Skeletal muscle satellite cell (primary cell): ENCODE data around the gene ATP1B3.
"Not testable (repeated sequence)": the region's sequence is repeated elsewhere in the genome, so short reads cannot be mapped to it uniquely, and the experiment has no call there.

Experiments
- H3K27me3 ChIP-seq: 2 replicates; pipeline ENCODE4 v1.7.0; 2013; ENCODE audit warnings: low read length; ENCODE audit not compliant: control insufficient read depth, insufficient read depth
- H3K36me3 ChIP-seq: 2 replicates; pipeline ENCODE4 v1.7.0; 2013; ENCODE audit warnings: mild to moderate bottlenecking, control low read depth, low read length; ENCODE audit not compliant: insufficient read depth
- H3K4me1 ChIP-seq: 2 replicates; pipeline ENCODE4 v1.7.0; 2013; ENCODE audit warnings: low read length; ENCODE audit not compliant: control insufficient read depth, insufficient read depth
- H3K4me2 ChIP-seq: 2 replicates; pipeline ENCODE4 v1.7.0; 2013; ENCODE audit warnings: mild to moderate bottlenecking, low read length
- H3K4me3 ChIP-seq: 2 replicates; pipeline ENCODE4 v1.7.0; 2013; ENCODE audit warnings: low read length
- H3K9ac ChIP-seq: 2 replicates; pipeline ENCODE4 v1.7.0; 2013; ENCODE audit warnings: mild to moderate bottlenecking, low read depth, low read length, moderate library complexity
- H3K9me3 ChIP-seq: replicated peaks from 2 replicates; pipeline ENCODE4 v1.7.0; 2013; ENCODE audit warnings: mild to moderate bottlenecking, control low read depth, low read length

The ATP1B3 gene

DNA sequence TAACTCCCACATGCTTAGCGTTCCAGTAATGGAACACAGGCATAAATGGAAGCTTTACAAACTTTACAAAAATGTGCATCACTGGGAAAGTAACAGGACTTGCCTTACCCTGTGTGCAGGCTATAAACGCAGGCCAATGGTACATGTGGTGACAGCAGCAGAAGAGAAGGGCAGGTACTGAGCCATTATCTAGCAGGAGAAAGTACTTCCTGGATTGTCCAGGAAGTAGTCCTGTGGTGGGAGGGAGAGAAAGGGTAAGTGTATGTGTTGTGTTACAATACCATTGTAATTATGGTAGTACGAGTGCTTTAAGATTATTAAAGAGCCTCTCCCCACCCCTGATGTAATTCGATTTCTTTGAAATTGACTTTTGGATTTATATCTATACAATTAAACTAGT, 5.3 kb downstream of the ATP1B3 start:
- Histone ChIP-seq H3K36me3 (peaks cover 8% of the 10 kb centered on the region), H3K4me3 (no peak overlapping the region), H3K4me1 (peaks cover 12% of the 10 kb centered on the region), H3K9me3 (no peaks in the 10 kb centered on the region), H3K9ac (no peak overlapping the region), H3K4me2 (no peak overlapping the region), H3K27me3 (no peaks in the 10 kb centered on the region)

DNA sequence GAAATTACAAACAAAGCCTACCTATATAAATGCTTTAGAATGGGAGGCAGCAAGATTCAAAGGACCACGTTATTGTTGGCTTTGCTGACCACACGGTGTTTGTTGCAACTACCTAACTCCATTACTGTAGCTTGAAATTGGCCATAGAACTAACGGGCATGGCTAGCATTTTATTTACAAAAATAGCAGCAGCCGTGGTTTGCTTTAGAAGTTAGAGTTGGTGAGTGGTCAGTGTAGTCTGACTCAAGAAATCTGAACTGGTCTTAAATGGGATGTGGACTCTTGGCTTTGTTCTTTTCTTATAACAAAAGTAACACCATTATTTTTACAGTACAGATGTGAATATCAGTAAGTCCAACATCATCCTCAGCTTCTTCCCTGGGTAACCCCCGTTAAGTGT, 10.6 kb downstream of the ATP1B3 start:
- H3K4me3 ChIP-seq, result no peak overlapping the region
- no peaks in the 10 kb centered on the region for H3K9me3 ChIP-seq
- H3K27me3 ChIP-seq, result no peaks in the 10 kb centered on the region
- peaks cover 5% of the 10 kb centered on the region for H3K4me1 ChIP-seq
- peaks cover 8% of the 10 kb centered on the region for H3K36me3 ChIP-seq
- H3K9ac ChIP-seq, result no peak overlapping the region
- no peak overlapping the region for H3K4me2 ChIP-seq

DNA sequence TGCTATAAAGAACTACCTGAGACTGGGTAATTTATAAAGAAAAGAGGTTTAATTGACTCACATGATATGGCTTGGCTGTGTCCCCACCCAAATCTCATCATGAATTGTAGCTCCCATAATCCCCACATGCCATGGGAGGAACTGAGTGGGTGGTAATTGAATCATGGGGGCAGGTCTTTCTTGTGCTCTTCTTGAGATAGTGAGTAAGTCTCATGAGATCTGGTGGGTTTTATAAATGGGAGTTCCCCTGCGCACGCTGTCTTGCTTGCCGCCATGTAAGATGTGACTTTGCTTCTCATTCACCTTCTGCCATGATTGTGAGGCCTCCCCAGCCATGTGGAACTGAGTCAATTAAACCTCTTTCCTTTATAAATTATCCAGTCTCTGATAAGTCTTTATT, 12.1 kb downstream of the ATP1B3 start:
- not testable (repeated sequence) for H3K4me3 ChIP-seq, H3K4me2 ChIP-seq, H3K9me3 ChIP-seq, H3K4me1 ChIP-seq, H3K27me3 ChIP-seq, H3K36me3 ChIP-seq, H3K9ac ChIP-seq

DNA sequence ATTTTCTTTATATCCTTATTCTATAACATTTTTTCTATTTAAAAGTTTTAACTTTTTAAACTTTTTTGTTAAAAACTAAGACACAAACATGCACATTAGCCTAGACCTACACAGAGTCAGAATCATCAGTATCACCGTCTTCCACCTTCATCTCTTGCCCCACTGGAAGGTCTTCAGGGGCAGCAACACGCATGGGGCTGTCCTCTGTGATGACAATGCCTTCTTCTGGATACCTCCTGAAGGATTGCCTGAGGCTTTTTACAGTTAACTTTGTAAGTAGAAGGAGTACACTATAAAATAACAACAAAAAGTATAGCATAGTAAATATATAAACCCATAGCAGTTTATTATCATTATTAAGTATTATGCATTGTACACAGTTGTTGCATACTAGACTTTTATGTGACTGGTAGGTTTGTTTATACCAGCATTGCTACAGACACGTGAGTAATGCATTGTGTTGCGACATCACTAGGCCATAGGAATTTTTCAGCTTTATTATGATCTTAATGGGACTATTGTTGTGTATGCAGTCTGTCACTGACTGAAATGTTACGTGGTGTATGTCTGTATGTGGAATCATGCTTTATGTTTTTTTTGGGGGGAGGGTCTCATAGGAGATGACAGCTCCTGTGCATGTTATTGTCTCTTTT, 18.2 kb downstream of the ATP1B3 start:
- Histone ChIP-seq H3K36me3 (peaks cover 3% of the 10 kb centered on the region), H3K9ac (no peak overlapping the region), H3K9me3 (no peaks in the 10 kb centered on the region), H3K4me1 (peaks cover 24% of the 10 kb centered on the region), H3K4me3 (no peak overlapping the region), H3K27me3 (no peaks in the 10 kb centered on the region), H3K4me2 (no peak overlapping the region)

DNA sequence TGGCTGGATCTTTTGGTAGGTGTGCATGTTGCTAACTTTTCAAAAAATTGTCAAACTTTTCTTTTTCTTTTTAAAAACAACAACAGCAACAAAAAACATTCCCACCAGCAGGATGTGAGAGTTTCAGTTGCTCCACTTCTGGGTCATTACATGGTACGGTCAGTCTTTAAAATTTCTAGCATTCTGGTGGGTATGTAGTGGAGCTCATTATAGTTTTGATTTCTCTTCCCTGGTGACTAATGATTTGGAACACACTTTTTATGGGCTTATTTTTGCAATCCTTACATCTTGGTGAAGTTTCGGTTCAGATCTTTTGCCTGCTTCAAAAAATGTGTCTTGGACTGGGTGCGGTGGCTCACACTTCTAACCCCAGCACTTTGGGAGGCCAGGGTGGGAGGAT, 19.3 kb downstream of the ATP1B3 start:
- Histone ChIP-seq H3K4me1 (peaks cover 24% of the 10 kb centered on the region), H3K9me3 (peaks cover 5% of the 10 kb centered on the region), H3K36me3 (peaks cover 3% of the 10 kb centered on the region)

DNA sequence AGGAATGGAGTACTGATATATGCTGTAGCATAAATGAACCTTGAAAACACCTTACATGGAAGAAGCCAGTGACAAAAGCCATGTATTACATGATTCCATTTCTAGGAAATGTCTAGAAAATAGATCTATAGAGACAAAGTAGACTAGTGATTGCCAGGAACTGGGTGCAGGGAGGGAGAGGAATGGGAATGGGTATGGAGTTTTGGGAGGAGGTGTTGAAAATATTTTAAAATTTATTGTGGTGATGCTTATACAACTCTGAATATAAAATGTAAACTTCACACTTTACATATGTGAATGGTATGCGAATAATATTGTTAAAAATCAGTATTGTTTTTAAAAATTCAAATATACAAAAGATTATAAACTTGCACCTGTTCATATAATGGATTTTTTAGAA, 22.5 kb downstream of the ATP1B3 start:
- Histone ChIP-seq H3K36me3 (peaks cover under 1% of the 10 kb centered on the region), H3K9ac (no peak overlapping the region), H3K9me3 (peaks cover 5% of the 10 kb centered on the region), H3K27me3 (no peaks in the 10 kb centered on the region), H3K4me3 (no peak overlapping the region), H3K4me1 (peaks cover 19% of the 10 kb centered on the region), H3K4me2 (no peak overlapping the region)

More for the DNA sequence above, 19.3 kb downstream of the ATP1B3 start:
- H3K9ac ChIP-seq, result no peak overlapping the region
- no peak overlapping the region for H3K4me3 ChIP-seq
- H3K4me2 ChIP-seq, result no peak overlapping the region
- no peaks in the 10 kb centered on the region for H3K27me3 ChIP-seq

DNA sequence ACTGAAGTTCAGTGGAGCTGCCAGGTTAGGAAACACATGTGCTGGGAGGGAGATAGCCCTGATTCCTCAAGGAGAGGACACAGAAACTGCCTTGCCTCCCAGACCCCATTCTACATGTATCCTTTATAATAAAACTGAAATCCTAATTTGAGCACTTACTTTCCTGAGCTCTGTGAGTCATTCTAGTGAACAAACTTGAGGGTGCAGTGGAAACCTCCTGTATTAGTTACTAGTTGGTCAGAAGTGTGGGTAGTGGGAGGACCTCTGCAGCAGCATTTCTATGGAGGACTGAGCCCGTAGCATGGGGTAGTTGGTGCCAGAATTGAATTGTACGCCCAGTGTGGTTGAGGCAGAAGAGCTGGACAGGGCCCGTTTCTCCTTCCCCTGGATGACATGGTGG, 23.9 kb downstream of the ATP1B3 start:
- Histone ChIP-seq H3K9ac (no peak overlapping the region), H3K27me3 (no peaks in the 10 kb centered on the region), H3K9me3 (peaks cover 5% of the 10 kb centered on the region), H3K36me3 (peaks cover 5% of the 10 kb centered on the region), H3K4me3 (no peak overlapping the region), H3K4me1 (peaks cover 11% of the 10 kb centered on the region), H3K4me2 (no peak overlapping the region)

DNA sequence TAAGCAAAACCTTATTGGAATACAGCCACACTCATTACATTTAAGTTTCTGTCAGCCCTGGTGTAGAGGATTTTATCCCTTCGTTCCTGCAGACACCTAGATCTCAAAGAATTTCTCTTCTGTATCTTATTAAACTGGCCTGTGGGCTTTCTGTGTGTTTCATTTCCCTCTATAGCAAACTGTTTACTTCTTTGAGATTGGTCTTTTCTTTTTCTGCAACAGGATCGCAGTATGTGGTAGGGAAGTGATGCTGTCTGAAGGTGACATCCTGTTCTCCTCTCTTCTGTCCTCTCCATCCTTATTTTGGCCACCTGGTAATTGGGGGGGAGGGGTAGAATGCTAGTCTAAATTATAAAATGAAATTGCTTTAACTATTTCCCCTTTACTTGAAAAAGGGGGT, 25.5 kb downstream of the ATP1B3 start:
- Histone ChIP-seq H3K36me3 (peaks cover 15% of the 10 kb centered on the region), H3K9me3 (peaks cover 5% of the 10 kb centered on the region), H3K27me3 (no peaks in the 10 kb centered on the region), H3K4me3 (no peak overlapping the region), H3K4me2 (no peak overlapping the region), H3K4me1 (no peaks in the 10 kb centered on the region), H3K9ac (no peak overlapping the region)

DNA sequence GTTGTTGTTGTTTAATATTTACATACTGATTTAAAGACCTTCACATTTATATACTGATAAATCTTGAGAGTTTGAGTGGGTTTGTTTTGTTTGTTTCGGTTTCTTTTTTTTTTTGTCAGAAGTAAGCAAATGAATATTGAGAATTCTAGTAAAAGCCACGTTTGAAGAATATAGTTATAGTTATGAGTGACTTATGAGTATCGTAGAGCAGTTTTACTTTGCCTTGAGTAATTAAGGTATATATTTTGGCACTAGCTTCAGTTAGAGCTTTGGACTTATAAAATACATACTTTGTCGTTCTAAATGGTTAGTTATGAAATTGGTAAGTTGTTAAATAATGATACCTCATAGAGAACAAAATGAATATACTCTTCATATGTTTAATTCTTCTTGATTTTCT, 27.8 kb downstream of the ATP1B3 start:
- peaks cover 35% of the 10 kb centered on the region for H3K36me3 ChIP-seq
- no peaks in the 10 kb centered on the region for H3K4me1 ChIP-seq
- H3K9me3 ChIP-seq, result peaks cover 5% of the 10 kb centered on the region
- no peak overlapping the region for H3K4me2 ChIP-seq
- H3K27me3 ChIP-seq, result no peaks in the 10 kb centered on the region
- H3K4me3 ChIP-seq, result no peak overlapping the region
- H3K9ac ChIP-seq, result no peak overlapping the region

DNA sequence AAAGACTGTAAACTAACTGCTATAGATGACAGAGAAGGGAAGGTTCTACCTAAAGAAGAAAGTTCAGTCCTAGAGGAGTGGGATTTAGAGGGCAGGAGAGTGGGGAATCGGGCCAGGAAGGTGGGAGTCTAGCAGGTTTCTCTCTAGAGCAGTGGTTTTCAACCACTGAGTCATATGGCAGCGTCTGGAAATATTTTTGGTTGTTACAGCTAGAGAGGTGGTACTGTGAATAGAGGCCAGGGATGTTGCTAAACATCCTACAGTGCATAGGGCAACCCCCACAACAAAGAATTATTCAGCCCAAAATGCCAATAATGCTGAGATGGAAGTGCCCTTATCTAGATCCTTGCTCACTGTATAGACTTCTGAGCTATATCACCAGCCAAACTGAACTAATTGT, 28.7 kb downstream of the ATP1B3 start:
- H3K36me3 ChIP-seq, result peaks cover 41% of the 10 kb centered on the region
- H3K9ac ChIP-seq, result no peak overlapping the region
- peaks cover 4% of the 10 kb centered on the region for H3K9me3 ChIP-seq
- no peaks in the 10 kb centered on the region for H3K27me3 ChIP-seq
- H3K4me3 ChIP-seq, result no peak overlapping the region
- H3K4me1 ChIP-seq, result no peaks in the 10 kb centered on the region
- no peak overlapping the region for H3K4me2 ChIP-seq

DNA sequence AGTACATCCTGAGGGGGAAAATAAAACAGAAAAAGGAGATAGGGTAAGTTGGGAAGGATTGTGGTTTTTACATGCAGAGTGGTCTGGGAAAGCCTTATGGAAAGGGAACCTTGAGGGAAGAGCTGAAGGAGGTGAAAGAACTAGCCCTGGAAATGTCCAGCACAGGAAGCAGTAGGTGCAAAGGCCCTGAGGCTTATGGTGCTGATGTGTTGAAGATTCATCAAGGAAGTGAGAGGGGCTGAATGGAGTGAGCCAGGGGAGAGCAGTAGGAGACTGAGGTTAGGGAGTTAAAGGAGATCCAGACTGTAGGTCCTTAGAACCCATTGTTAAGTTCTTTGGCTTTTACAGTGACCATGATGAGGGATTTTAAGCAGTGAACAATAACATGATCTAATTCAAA, 33.0 kb downstream of the ATP1B3 start:
- Histone ChIP-seq H3K4me2 (no peak overlapping the region), H3K4me1 (no peaks in the 10 kb centered on the region), H3K4me3 (no peak overlapping the region), H3K9ac (no peak overlapping the region), H3K36me3 (peaks cover 41% of the 10 kb centered on the region), H3K27me3 (no peaks in the 10 kb centered on the region), H3K9me3 (no peaks in the 10 kb centered on the region)

DNA sequence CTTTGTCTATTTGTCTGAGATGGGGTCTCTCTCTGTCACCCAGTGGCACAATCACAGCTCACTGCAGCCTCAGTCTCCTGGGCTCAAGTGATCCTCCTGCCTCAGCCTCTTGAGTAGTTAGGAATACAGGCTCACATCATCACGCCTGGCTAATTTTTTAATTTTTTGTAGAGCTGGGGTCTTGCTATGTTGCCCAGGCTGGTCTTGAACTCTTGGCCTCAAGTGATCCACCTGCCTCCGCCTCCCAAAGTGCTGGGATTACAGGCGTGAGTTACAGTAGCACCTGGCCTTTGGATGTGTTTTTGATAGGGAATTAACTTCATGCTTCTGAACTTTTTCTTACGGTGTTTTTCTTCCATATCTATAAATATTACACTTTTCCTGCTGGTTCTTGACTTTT, 33.5 kb downstream of the ATP1B3 start:
- H3K4me2 ChIP-seq, H3K4me1 ChIP-seq, H3K27me3 ChIP-seq, H3K9me3 ChIP-seq, H3K4me3 ChIP-seq, H3K9ac ChIP-seq: not testable (repeated sequence)
- H3K36me3 ChIP-seq, result peaks cover 42% of the 10 kb centered on the region
